Myometrial cell (primary cell): Measurements from ENCODE around the gene PKD2L1. TPM values are rescaled to one million over a fixed set of nuclear protein-coding genes. Genes with fewer than 3 reads are reported as not detected.

ENCODE experiments used
- total RNA-seq: library from RNA; depleted of rRNA; stranded (reverse); fragments of >200 nt; gene quantifications from 2 replicates; pipeline ENCODE4 v1.2.3, GENCODE V29; 2015

PKD2L1 gene
- total RNA-seq = not detected in 2 replicates

DNA sequence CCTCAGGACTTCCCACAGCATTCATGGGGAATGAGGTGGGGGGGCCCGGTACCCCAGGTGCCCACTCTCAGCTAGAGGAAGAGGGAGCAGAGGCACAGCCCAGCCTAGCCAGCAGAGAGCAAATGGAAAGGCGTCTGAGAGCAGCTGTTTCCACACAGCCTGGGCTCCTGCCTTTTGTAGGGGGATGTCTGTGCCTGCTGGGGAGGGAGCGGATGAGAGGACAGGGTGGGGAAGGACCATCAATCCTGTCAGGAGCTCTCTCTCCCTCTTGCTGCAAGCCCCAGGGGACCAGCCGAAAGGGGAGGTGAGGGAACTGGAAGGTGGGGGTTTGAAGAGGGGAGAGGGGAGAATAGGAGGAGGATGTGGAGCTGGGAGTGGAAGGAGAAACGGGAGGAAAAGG is at the start of gene PKD2L1:
Gene PKD2L1 (minus strand): TSS at position 150 of the 400 bp plus-strand sequence. CDS start 125 bp downstream, at position 25.

DNA sequence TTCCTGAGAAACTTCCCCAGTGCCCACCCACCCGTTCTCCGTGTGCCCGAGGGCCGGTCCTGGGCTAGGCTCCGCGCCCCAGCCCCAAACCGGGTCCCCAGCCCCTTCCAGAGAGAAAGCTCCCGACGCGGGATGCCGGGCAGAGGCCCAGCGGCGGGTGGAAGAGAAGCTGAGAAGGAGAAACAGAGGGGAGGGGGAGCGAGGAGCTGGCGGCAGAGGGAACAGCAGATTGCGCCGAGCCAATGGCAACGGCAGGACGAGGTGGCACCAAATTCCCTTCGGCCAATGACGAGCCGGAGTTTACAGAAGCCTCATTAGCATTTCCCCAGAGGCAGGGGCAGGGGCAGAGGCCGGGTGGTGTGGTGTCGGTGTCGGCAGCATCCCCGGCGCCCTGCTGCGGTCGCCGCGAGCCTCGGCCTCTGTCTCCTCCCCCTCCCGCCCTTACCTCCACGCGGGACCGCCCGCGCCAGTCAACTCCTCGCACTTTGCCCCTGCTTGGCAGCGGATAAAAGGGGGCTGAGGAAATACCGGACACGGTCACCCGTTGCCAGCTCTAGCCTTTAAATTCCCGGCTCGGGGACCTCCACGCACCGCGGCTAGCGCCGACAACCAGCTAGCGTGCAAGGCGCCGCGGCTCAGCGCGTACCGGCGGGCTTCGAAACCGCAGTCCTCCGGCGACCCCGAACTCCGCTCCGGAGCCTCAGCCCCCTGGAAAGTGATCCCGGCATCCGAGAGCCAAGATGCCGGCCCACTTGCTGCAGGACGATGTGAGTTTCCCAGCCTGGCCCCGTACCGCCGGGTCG is 16.9 kb upstream of the PKD2L1 start, which contains the start of gene SCD:
Gene SCD (plus strand): TSS at position 469 of the 803 bp plus-strand sequence. CDS start 272 bp downstream, at position 741.

DNA sequence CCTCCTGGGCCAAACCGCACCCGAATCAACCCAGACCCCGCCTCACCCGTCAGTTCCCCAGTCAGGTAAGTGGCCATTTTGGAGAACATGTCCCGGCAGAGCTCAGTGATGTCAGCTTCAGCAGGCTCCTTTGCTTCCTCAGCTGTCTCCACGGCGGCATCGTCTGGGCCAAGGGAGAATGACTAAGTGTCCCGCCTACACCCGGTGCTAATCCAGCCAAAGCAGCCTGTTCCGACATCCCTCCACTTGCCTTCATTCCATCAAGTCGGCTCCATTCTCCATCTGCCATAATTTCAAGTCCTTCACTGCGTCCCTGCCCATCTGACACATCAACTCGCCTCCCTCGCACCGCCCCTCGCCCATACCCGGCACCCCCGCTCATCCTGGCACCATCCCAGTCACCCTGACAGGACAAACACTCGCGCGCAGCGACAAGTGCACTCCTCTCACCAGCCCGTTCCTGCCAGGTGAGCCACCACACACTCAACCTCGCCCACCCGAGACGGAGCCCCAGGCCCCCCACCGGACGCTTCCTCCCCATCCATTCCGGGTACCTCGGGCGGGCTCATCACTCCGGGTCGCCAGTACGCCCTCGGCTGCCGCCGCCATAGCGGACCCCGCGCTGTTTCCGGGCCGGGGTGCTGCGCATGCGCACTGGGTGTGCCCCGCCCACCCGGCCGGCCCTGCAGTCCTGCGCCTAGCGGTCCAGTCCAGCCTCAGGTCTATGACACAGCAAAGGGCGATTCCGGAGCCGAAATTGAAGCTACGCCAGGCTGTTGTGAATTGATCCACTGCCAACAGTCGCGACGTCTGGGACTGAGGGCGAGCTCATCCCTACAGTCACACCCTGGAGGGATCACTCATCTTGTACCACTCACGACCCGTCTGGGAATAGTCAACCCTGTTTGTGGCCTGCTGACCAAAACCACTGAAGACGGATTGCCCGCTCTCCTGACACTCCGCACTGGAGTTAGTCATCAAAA is 43.7 kb downstream of the PKD2L1 start, which contains the start of gene BLOC1S2:
Gene BLOC1S2 (minus strand): TSS at position 630 of the 983 bp plus-strand sequence. CDS start 21 bp downstream, at position 609.

DNA sequence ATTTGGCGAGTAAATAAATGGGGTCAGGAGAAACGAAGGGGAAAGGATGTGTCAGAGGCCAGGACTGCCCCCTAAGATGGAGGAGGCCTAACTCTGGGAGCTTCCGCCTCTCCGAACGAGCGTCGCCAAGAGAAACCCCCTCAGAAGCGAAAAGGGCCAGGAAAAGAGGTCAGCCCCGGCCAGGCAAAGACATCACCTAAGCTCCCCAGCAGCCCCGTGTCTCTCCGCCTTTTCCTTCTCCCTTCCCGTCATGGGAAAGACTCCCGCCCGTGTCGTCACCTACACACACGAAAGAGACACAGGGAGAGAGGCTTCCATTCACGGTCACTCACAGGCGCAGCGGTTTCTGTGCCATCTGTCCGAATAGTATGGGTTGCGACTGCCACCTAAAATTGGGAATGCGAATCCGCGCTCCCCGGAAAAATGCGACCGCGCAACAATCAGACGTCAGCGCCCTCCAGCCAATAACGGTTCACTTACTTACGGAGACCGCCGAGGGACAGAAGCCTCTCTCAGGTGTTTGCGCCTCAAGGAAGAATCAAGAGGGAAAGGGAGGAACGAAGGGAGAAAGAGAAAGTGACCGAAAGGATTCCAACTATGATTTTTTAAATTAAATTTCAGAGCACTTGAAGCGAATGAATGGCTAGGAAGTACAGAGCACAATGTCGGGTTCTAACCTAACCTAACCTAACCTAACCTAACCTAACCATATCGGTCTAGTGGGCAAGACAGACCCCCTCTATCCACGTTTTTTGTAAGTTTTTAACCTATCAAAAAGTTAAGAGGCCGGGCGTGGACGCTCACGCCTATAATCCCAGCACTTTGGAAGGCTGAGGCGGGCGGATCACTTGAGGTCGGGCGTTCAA is 62.6 kb downstream of the PKD2L1 start, which contains the start of gene CWF19L1:
Gene CWF19L1 (minus strand): TSS at position 400 of the 866 bp plus-strand sequence. CDS start 45 bp downstream, at position 355.

Other genes with a start within 250 kb of the PKD2L1 start
- not detected in 2 replicates for gene CPN1, start 248.4 kb downstream of the PKD2L1 start, total RNA-seq
- 28.3 and 39.2 TPM in 2 replicates for gene ERLIN1, start 144.2 kb downstream of the PKD2L1 start, total RNA-seq
- 17.3 and 19.1 TPM in 2 replicates for gene CHUK, start 100.6 kb downstream of the PKD2L1 start, total RNA-seq
- gene CWF19L1, start 62.6 kb downstream of the PKD2L1 start, total RNA-seq = 22.5 and 35.3 TPM in 2 replicates
- gene BLOC1S2, start 43.5 kb downstream of the PKD2L1 start, total RNA-seq = 50.5 and 54.2 TPM in 2 replicates
- 1,102 and 1,319 TPM in 2 replicates for gene SCD, start 17.0 kb upstream of the PKD2L1 start, total RNA-seq
- gene WNT8B, start 132.8 kb upstream of the PKD2L1 start, total RNA-seq = not detected in 2 replicates
- 0.29 and 1.1 TPM in 2 replicates for gene SEC31B, start 189.6 kb upstream of the PKD2L1 start, total RNA-seq
- gene NDUFB8, start 199.6 kb upstream of the PKD2L1 start, total RNA-seq = 222 and 279 TPM in 2 replicates
- 4.6 and 11.7 TPM in 2 replicates for gene HIF1AN, start 205.7 kb upstream of the PKD2L1 start, total RNA-seq